Fibroblast of lung (primary cell): ENCODE measurements around the gene CLIC3. TPM values are rescaled to one million over a fixed set of nuclear protein-coding genes. Genes with fewer than 3 reads are reported as not detected.

ENCODE experiments used
- DNase-seq, 2 donors: peaks; one replicate each; pipeline versions ENCODE4 v3.0.0 to v3.0.0-alpha.2; 2010; ENCODE audit warnings: low read depth in 2 of 2
- H2AFZ ChIP-seq: 2 replicates; pipeline ENCODE4 v1.5.1; 2012; ENCODE audit warnings: low read length, control low read depth, inconsistent platforms
- H3K27ac ChIP-seq: 2 replicates; pipeline ENCODE4 v1.5.1; 2011; ENCODE audit warnings: low read length, control low read depth; ENCODE audit not compliant: insufficient read depth
- H3K27me3 ChIP-seq: 2 replicates; pipeline ENCODE4 v1.5.1; 2011; ENCODE audit warnings: mild to moderate bottlenecking, low read length; ENCODE audit not compliant: control insufficient read depth, insufficient read depth
- H3K36me3 ChIP-seq: 2 replicates; pipeline ENCODE4 v1.5.1; 2011; ENCODE audit warnings: low read length; ENCODE audit not compliant: control insufficient read depth, insufficient read depth
- H3K4me1 ChIP-seq: 2 replicates; pipeline ENCODE4 v1.5.1; 2011; ENCODE audit warnings: low read length; ENCODE audit not compliant: control insufficient read depth, insufficient read depth; ENCODE audit errors: extremely low read depth
- H3K4me2 ChIP-seq: 2 replicates; pipeline ENCODE4 v1.5.1; 2011; ENCODE audit warnings: low read length, control low read depth; ENCODE audit not compliant: insufficient read depth; ENCODE audit errors: extremely low read depth
- H3K4me3 ChIP-seq, 4 experiments: fragments of 200-600 bp in 1 of 4; sonication (generic) in 1 of 4; replicated peaks in 1 of 4; 2 replicates each; pipeline ENCODE4 v1.5.1; 2011 to 2016; ENCODE audit warnings: low read length in 4 of 4, low read depth in 3 of 4, mild to moderate bottlenecking in 3 of 4, control low read depth in 2 of 4, inconsistent platforms in 1 of 4, mixed read lengths in 1 of 4; ENCODE audit not compliant: insufficient read depth in 1 of 4; ENCODE audit errors: control extremely low read depth in 1 of 4
- H3K79me2 ChIP-seq: 2 replicates; pipeline ENCODE4 v1.5.1; 2012; ENCODE audit warnings: mild to moderate bottlenecking, low read length, inconsistent platforms; ENCODE audit not compliant: control insufficient read depth, insufficient read depth
- H3K9ac ChIP-seq: 2 replicates; pipeline ENCODE4 v1.5.1; 2011; ENCODE audit warnings: mild to moderate bottlenecking, low read length, control low read depth; ENCODE audit not compliant: insufficient read depth
- H3K9me3 ChIP-seq: 2 replicates; pipeline ENCODE4 v1.5.1; 2012; ENCODE audit warnings: low read depth, low read length; ENCODE audit not compliant: control insufficient read depth, insufficient read depth
- H4K20me1 ChIP-seq: 2 replicates; pipeline ENCODE4 v1.5.1; 2011; ENCODE audit warnings: low read length; ENCODE audit not compliant: control insufficient read depth, insufficient read depth; ENCODE audit errors: extremely low read depth
- CTCF ChIP-seq, 2 donors: IDR thresholded peaks in 1 of 2; conservative IDR thresholded peaks in 1 of 2; 1 replicate in 1 of 2; 2 replicates in 1 of 2; pipeline ENCODE4 v1.5.1; 2011 to 2012; ENCODE audit warnings: low read length in 2 of 2, control low read depth in 1 of 2, inconsistent platforms in 1 of 2, low read depth in 1 of 2, mild to moderate bottlenecking in 1 of 2
- EZH2 ChIP-seq: IDR thresholded peaks from 2 replicates; pipeline ENCODE4 v1.5.1; 2012; ENCODE audit warnings: low read length, control low read depth, mild to moderate bottlenecking; ENCODE audit errors: missing control alignments
- polyA plus RNA-seq, 2 donors: library from polyadenylated mRNA; depleted of rRNA in 1 of 2; stranded (reverse) in 1 of 2; unstranded in 1 of 2; fragments of >200 nt; gene quantifications; 2 replicates each; pipeline ENCODE4 v1.2.1, GENCODE V29; 2011 to 2012; ENCODE audit warnings: missing spikeins in 1 of 2
- total RNA-seq: library from RNA; depleted of rRNA; stranded (reverse); fragments of >200 nt; gene quantifications from 2 replicates; pipeline ENCODE4 v1.2.1, GENCODE V29; 2014

CLIC3 gene
- total and polyA plus RNA-seq, 2 donors (not counting 1 experiment from before 2014, with no cell fraction given) = 0.98 to 3.5 TPM

GRCh38 chr9:136962163-136962562 lies 34.2 kb downstream of the CLIC3 start:
- Histone ChIP-seq H3K4me3 (no peak overlapping the region), H3K27ac (no peak overlapping the region), H3K9me3 (no peaks in the 10 kb centered on the region), H3K79me2 (no peaks in the 10 kb centered on the region), H3K9ac (no peak overlapping the region), H3K36me3 (no peaks in the 10 kb centered on the region), H3K4me2 (no peak overlapping the region), H2AFZ (no peak overlapping the region), H4K20me1 (no peaks in the 10 kb centered on the region), H3K27me3 (peaks cover 4% of the 10 kb centered on the region), H3K4me1 (no peaks in the 10 kb centered on the region)
- no peak for DNase-seq
- TF ChIP-seq EZH2 (no peak), CTCF (conservative IDR thresholded peaks at IDR 0.05 in 1 of 2, IDR thresholded peaks at IDR 0.05 in 1 of 2; ENCODE audit: low read depth in 1 of 2, low read length in 2 of 2) (no peak)

GRCh38 chr9:136961279-136962065 lies 34.9 kb downstream of the CLIC3 start:
- no peak for DNase-seq
- H3K9me3 ChIP-seq = no peaks in the 10 kb centered on the region
- TF ChIP-seq CTCF (conservative IDR thresholded peaks at IDR 0.05 in 1 of 2, IDR thresholded peaks at IDR 0.05 in 1 of 2; ENCODE audit: low read depth in 1 of 2, low read length in 2 of 2) = no peak

GRCh38 chr9:136960938-136961275 lies 35.5 kb downstream of the CLIC3 start:
- no peak for DNase-seq
- H3K27me3 ChIP-seq = peaks cover 2% of the 10 kb centered on the region
- no peak overlapping the region for H2AFZ ChIP-seq
- H3K4me3 ChIP-seq = no peak overlapping the region
- TF ChIP-seq CTCF (conservative IDR thresholded peaks at IDR 0.05 in 1 of 2, IDR thresholded peaks at IDR 0.05 in 1 of 2; ENCODE audit: low read depth in 1 of 2, low read length in 2 of 2) = no peak
- TF ChIP-seq EZH2 = no peak
- no peak overlapping the region for H3K4me2 ChIP-seq
- no peaks in the 10 kb centered on the region for H3K79me2 ChIP-seq
- no peaks in the 10 kb centered on the region for H3K4me1 ChIP-seq
- no peaks in the 10 kb centered on the region for H3K36me3 ChIP-seq
- H4K20me1 ChIP-seq = no peaks in the 10 kb centered on the region
- no peak overlapping the region for H3K9ac ChIP-seq
- no peaks in the 10 kb centered on the region for H3K9me3 ChIP-seq
- no peak overlapping the region for H3K27ac ChIP-seq

More at GRCh38 chr9:136961279-136962065, 34.9 kb downstream of the CLIC3 start:
- Histone ChIP-seq H3K4me3 (no peak overlapping the region), H3K27ac (no peak overlapping the region), H3K4me2 (no peak overlapping the region), H4K20me1 (no peaks in the 10 kb centered on the region), H3K36me3 (no peaks in the 10 kb centered on the region), H3K9ac (no peak overlapping the region), H3K79me2 (no peaks in the 10 kb centered on the region), H3K27me3 (peaks cover 4% of the 10 kb centered on the region), H3K4me1 (no peaks in the 10 kb centered on the region), H2AFZ (no peak overlapping the region)
